Mucosa of descending colon (tissue), 3 donors: ENCODE measurements around the gene AP2A1. TPM values are rescaled to one million over a fixed set of nuclear protein-coding genes. Genes with fewer than 3 reads are reported as not detected.
A peak's percentile ranks its signal among the peaks of the same experiment; 100 is the strongest.

Experiments
- ATAC-seq: fragments of 200-7000 bp; cut with Tn5 transposase; one replicate; pipeline ENCODE4 v1.9.1; 2020; ENCODE audit warnings: mild to moderate bottlenecking, moderate library complexity
- DNase-seq, 3 donors: peaks; one replicate each; pipeline ENCODE4 v3.0.0-alpha.2; 2020
- H3K36me3 ChIP-seq: fragments of 200-600 bp; one replicate; pipeline ENCODE4 v1.8.0; 2021; ENCODE audit warnings: low read depth, mild to moderate bottlenecking
- H3K4me1 ChIP-seq: fragments of 200-600 bp; one replicate; pipeline ENCODE4 v1.8.0; 2021; ENCODE audit warnings: low read depth, mild to moderate bottlenecking
- H3K4me3 ChIP-seq: fragments of 200-600 bp; one replicate; pipeline ENCODE4 v1.8.0; 2021; ENCODE audit warnings: mild to moderate bottlenecking
- H3K9me3 ChIP-seq: fragments of 200-600 bp; one replicate; pipeline ENCODE4 v1.8.0; 2021; ENCODE audit warnings: mild to moderate bottlenecking
- intact Hi-C, 2 donors: fragments of 100-400 bp; cut with DNase I in 1 of 2; cut with micrococcal nuclease in 1 of 2; formaldehyde crosslinking; loops; one replicate each; pipeline versions ENCODE4 v1.11.0 to v1.11.1; 2022; cut with DNase I, micrococcal nuclease
- total RNA-seq, 3 donors: library from RNA; stranded (reverse); fragmentation: NEBNext Ultra II Directional in 2 of 3; extraction: Animal tissue kit (Norgen Biotek cat#: 25700) in 2 of 3; gene quantifications; one replicate each; pipeline versions ENCODE4 v1.2.1 to v1.2.4, GENCODE V29; 2021 to 2023
- TF ChIP-seq, protein P1 (sequence below): fragments of 200-600 bp; IDR thresholded peaks from one replicate; pipeline ENCODE4 v1.8.0; 2022; ENCODE audit warnings: antibody characterized with exemption, mild to moderate bottlenecking
- donor health status: DM: no; HTN: no; CAD: no; lungs with moderate emphysema.
- donor health status: DM: no; HTN: no; CAD: no.
- donor health status: DM: no; HTN: yes; CAD: no.

Gene AP2A1
- total RNA-seq, 3 donors from 2014 or later: 73.6 to 84.8 (median 82.5) TPM

DNA sequence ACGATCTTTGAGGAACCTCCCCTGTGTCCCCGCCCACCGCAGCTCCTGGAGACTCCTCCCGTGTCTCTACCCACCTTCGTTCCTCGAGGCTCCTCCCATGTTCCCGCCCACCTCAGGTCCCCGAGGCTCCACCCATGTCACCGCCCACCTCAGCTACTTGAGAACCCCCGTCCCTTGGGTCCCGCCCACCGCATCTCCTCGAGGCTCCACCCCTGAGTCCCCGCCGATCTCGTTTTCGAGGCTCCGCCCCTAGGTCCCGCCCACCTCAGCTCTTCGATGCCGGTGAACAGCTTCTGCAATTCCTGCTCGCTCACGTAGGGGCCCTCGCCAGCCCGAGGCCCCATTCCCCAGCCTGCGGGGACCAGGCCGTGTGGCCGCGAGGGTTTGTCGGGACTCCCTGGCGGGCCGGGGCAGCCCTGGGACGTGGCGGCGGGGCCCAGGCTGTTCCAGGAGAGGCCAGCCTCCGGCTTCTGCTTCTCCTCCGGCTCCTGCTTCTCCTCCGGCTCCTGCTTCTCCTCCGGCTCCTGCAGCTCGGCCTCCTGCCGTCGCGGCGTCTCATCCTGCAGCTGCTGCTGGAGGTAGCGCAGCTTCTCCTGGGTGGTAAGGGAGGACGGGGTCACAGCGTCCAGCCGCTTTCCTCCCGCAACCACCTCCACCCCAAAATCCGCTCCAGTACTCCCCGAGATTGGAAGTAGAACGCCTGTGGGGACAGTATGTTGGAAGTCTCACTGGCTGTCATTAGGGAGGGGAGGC lies 20.4 kb upstream of the AP2A1 start:
- intact Hi-C loops: no loop called here
- Histone ChIP-seq H3K4me3 (no peak overlapping the region), H3K4me1 (no peaks in the 10 kb centered on the region), H3K9me3 (no peaks in the 10 kb centered on the region), H3K36me3 (no peaks in the 10 kb centered on the region)
- peak; percentile 27 for ATAC-seq
- DNase-seq: peak in 2 of 3 donors; percentile 40 to 60
- TF ChIP-seq, protein P1, sequence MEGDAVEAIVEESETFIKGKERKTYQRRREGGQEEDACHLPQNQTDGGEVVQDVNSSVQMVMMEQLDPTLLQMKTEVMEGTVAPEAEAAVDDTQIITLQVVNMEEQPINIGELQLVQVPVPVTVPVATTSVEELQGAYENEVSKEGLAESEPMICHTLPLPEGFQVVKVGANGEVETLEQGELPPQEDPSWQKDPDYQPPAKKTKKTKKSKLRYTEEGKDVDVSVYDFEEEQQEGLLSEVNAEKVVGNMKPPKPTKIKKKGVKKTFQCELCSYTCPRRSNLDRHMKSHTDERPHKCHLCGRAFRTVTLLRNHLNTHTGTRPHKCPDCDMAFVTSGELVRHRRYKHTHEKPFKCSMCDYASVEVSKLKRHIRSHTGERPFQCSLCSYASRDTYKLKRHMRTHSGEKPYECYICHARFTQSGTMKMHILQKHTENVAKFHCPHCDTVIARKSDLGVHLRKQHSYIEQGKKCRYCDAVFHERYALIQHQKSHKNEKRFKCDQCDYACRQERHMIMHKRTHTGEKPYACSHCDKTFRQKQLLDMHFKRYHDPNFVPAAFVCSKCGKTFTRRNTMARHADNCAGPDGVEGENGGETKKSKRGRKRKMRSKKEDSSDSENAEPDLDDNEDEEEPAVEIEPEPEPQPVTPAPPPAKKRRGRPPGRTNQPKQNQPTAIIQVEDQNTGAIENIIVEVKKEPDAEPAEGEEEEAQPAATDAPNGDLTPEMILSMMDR: no peak

- no peak overlapping the region for H3K4me3 ChIP-seq
- TF ChIP-seq, protein P1: no peak
- ATAC-seq (peak; percentile 33), DNase-seq (no peak)
- no peaks in the 10 kb centered on the region for H3K9me3 ChIP-seq
- no peaks in the 10 kb centered on the region for H3K4me1 ChIP-seq
- intact Hi-C loops: no loop called here
- H3K36me3 ChIP-seq: no peaks in the 10 kb centered on the region
Observed at GRCh38 chr19:49749055-49749716, 17.6 kb upstream of the AP2A1 start.

DNA sequence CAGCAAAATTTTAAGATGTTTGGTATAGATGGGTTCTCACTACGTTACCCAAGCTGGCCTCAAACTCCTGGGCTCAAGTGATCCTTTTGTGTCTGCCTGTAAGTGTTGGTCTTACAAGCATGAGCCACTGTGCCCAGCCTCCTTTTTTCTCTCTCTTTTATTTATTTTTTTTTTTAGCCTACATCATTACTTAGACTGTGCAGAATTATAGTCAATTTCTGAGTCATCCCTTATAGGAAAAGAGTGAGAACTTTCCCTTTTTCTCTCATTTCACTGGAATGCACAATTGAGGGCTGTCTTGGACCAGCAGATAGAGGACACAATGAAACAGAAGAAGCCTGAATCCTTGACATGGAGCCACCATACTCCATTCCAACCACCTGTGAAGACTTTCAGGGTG lies 17.0 kb upstream of the AP2A1 start:
- H3K9me3 ChIP-seq: no peaks in the 10 kb centered on the region
- TF ChIP-seq, protein P1: no peak
- intact Hi-C loops: no loop called here
- no peak for ATAC-seq
- no peak overlapping the region for H3K4me3 ChIP-seq
- H3K36me3 ChIP-seq: no peaks in the 10 kb centered on the region
- H3K4me1 ChIP-seq: no peaks in the 10 kb centered on the region
- DNase-seq: no peak

DNA sequence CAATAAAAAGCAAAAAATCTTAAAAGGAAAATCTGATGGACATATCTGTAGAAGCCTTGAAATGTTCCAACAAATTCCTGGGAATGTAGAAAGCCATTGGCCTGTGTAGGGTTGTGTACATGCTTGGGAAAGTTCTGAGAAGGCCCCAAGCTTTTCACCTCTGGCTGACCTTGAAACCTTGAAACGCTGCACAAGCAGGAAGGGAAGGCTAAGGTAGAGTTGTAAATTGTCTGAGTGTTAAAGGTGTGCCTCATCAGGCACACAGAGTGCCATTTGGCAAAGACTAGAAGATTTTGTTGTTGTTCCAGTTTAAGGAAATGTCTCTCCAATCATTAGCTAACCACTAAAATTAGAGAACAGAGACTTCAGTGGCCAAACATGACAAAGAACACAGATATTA lies 14.1 kb upstream of the AP2A1 start:
- DNase-seq (no peak), ATAC-seq (peak; percentile 49)
- H3K9me3 ChIP-seq: peaks cover 4% of the 10 kb centered on the region
- intact Hi-C loops: no loop called here
- no peaks in the 10 kb centered on the region for H3K4me1 ChIP-seq
- TF ChIP-seq, protein P1: no peak
- H3K36me3 ChIP-seq: no peaks in the 10 kb centered on the region
- H3K4me3 ChIP-seq: no peak overlapping the region

- ATAC-seq (no peak), DNase-seq (no peak)
- TF ChIP-seq, protein P1: no peak
- Histone ChIP-seq H3K36me3 (no peaks in the 10 kb centered on the region), H3K4me1 (no peaks in the 10 kb centered on the region), H3K9me3 (peaks cover 4% of the 10 kb centered on the region), H3K4me3 (no peak overlapping the region)
- intact Hi-C loops: no loop called here
Observed at GRCh38 chr19:49755956-49756355, 10.8 kb upstream of the AP2A1 start.
